ENCODE measurements around the gene DAO. TPM values are rescaled to one million over a fixed set of nuclear protein-coding genes. Genes with fewer than 3 reads are reported as not detected.

The DAO gene
- total and polyA plus RNA-seq, 8 donors = not detected

DNA sequence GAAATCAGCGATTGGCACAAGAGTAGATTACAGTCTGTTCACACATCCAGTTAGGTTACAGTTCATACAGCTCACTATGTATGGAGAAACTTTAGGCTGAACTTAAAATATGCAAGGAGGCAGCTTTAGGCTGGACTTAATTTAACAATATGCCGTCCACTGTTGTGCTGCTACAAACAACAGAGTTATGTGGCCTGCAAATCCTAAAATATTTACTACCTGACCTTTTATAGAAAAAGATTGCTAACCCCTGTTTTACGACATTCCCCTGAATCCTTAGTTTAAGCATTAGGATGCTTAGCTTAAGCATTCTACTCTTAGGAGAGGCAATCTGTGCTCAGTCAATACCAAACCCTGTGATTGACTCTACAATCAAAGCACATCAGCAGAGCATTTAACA lies 50.9 kb downstream of the DAO start:
- Histone ChIP-seq H3K27ac (no peak overlapping the region), H3K4me3 (no peak overlapping the region), H3K4me1 (no peaks in the 10 kb centered on the region), H3K27me3 (no peaks in the 10 kb centered on the region), H3K9me3 (no peaks in the 10 kb centered on the region), H3K36me3 (no peaks in the 10 kb centered on the region)
- TF ChIP-seq, protein P1, sequence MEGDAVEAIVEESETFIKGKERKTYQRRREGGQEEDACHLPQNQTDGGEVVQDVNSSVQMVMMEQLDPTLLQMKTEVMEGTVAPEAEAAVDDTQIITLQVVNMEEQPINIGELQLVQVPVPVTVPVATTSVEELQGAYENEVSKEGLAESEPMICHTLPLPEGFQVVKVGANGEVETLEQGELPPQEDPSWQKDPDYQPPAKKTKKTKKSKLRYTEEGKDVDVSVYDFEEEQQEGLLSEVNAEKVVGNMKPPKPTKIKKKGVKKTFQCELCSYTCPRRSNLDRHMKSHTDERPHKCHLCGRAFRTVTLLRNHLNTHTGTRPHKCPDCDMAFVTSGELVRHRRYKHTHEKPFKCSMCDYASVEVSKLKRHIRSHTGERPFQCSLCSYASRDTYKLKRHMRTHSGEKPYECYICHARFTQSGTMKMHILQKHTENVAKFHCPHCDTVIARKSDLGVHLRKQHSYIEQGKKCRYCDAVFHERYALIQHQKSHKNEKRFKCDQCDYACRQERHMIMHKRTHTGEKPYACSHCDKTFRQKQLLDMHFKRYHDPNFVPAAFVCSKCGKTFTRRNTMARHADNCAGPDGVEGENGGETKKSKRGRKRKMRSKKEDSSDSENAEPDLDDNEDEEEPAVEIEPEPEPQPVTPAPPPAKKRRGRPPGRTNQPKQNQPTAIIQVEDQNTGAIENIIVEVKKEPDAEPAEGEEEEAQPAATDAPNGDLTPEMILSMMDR (IDR thresholded peaks at IDR 0.05) = no peak
- ATAC-seq = no peak
- intact Hi-C loops (cut with DNase I) = no loop called here
- DNase-seq = no peak

GRCh38 chr12:108933949-108934348 lies 54.1 kb downstream of the DAO start:
- no peaks in the 10 kb centered on the region for H3K36me3 ChIP-seq
- intact Hi-C loops (cut with DNase I) = no loop called here
- no peaks in the 10 kb centered on the region for H3K9me3 ChIP-seq
- no peak overlapping the region for H3K27ac ChIP-seq
- no peaks in the 10 kb centered on the region for H3K27me3 ChIP-seq
- DNase-seq (no peak), ATAC-seq (no peak)
- H3K4me1 ChIP-seq = no peaks in the 10 kb centered on the region
- TF ChIP-seq, protein P1 (IDR thresholded peaks at IDR 0.05) = no peak
- no peak overlapping the region for H3K4me3 ChIP-seq

DNA sequence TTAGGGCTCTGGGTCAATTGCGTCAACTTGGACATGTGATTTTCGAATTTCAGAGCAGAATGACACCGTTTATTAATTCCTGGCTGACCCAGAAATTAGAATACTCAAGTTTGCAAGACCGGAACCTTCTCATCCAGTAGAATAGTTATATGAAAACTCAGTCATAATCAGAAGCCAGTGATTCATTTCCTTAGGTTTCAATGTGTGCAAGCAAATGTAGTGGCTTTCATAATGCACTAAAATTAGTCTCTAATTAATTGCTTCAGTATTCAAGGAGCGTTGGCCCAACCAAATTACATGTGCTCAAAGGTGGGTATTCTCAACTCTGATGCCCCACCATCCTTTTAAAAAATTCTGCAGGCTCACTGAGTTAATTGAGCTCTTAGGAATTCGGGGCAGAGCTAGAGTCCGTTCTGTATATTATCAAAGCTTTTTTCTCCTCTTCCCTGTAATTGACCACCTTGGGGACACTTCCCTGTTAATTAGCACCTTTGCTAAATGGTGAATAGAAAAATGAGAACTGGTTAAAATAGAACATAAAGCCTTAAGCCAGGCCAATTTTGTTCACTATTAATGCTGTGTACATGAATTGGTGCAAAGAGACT lies 55.4 kb downstream of the DAO start:
- Histone ChIP-seq H3K27ac (no peak overlapping the region), H3K36me3 (no peaks in the 10 kb centered on the region), H3K9me3 (no peaks in the 10 kb centered on the region), H3K4me1 (no peaks in the 10 kb centered on the region), H3K27me3 (no peaks in the 10 kb centered on the region), H3K4me3 (no peak overlapping the region)
- ATAC-seq (no peak), DNase-seq (no peak)
- TF ChIP-seq, protein P1 (IDR thresholded peaks at IDR 0.05) = no peak
- intact Hi-C loops (cut with DNase I) = no loop called here

DNA sequence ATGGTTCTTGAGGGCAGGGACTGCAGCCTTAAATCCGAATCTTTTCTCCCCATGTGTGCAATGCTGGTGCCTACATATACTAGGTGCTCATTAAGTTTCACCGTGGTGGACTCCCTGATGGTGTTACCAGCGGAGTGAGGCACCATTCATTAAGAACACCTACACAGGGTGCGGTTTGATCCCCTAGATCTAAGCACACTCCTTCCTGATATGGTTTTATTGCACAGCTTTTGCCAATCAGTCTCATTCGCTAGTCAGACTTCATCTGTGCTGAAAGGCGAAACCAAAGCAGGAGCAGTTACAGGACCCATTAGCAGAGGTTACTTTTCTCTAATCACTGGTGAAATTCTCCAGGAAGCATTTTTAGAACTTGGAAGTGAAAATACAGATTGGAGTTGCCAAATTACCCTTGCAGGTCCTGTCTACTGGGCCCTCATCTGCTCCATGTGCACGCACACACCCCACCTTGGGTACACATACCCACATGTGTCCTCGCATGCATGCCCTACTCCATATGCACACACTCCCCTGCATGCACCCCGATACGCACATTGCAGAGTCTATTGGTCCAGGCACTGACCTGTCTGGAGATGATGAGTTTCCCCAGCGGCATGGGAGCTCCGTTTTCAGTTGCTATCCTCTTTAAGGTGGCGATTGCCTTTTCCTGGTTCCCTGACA lies 58.5 kb downstream of the DAO start:
- intact Hi-C loops (cut with DNase I) = no loop called here
- H3K27me3 ChIP-seq = no peaks in the 10 kb centered on the region
- no peaks in the 10 kb centered on the region for H3K9me3 ChIP-seq
- no peaks in the 10 kb centered on the region for H3K4me1 ChIP-seq
- H3K4me3 ChIP-seq = no peak overlapping the region
- no peak for ATAC-seq
- no peak for DNase-seq
- no peak overlapping the region for H3K27ac ChIP-seq
- no peaks in the 10 kb centered on the region for H3K36me3 ChIP-seq
- TF ChIP-seq, protein P1 (IDR thresholded peaks at IDR 0.05) = no peak

GRCh38 chr12:108939594-108939993 lies 59.7 kb downstream of the DAO start:
- no peak overlapping the region for H3K27ac ChIP-seq
- H3K9me3 ChIP-seq = no peaks in the 10 kb centered on the region
- no peaks in the 10 kb centered on the region for H3K4me1 ChIP-seq
- H3K27me3 ChIP-seq = no peaks in the 10 kb centered on the region
- H3K4me3 ChIP-seq = no peak overlapping the region
- H3K36me3 ChIP-seq = no peaks in the 10 kb centered on the region
- TF ChIP-seq, protein P1 (IDR thresholded peaks at IDR 0.05) = no peak
- ATAC-seq (peak; percentile 39), DNase-seq (peak in 1 of 4 donors; percentile 2)
- intact Hi-C loops (cut with DNase I) = no loop called here

All from left lung (tissue), 10 donors.